Mesenchymal stem cell (in vitro differentiated cells and primary cell): ENCODE data around the gene STEAP1B.

Experiments
- DNase-seq: peaks from one replicate; pipeline ENCODE4 v3.0.0-alpha.2; 2013
- H2AFZ ChIP-seq: one replicate; pipeline ENCODE4 v1.6.1; 2013; ENCODE audit warnings: low read depth, mild to moderate bottlenecking, control low read depth, inconsistent platforms, low read length, moderate library complexity
- H2AK5ac ChIP-seq: 2 replicates; pipeline ENCODE4 v1.6.1; 2013; ENCODE audit warnings: low read length, moderate library complexity, mild to moderate bottlenecking, inconsistent platforms; ENCODE audit not compliant: severe bottlenecking
- H2BK120ac ChIP-seq: one replicate; pipeline ENCODE4 v1.6.1; 2013; ENCODE audit warnings: low read depth, mild to moderate bottlenecking, inconsistent platforms, low read length, moderate library complexity
- H2BK12ac ChIP-seq, 2 experiments: one replicate each; pipeline ENCODE4 v1.6.1; 2013; ENCODE audit warnings: inconsistent platforms in 2 of 2, low read length in 2 of 2, mild to moderate bottlenecking in 2 of 2, moderate library complexity in 2 of 2, control low read depth in 1 of 2
- H2BK15ac ChIP-seq: one replicate; pipeline ENCODE4 v1.6.1; 2013; ENCODE audit warnings: mild to moderate bottlenecking, low read depth, inconsistent platforms; ENCODE audit not compliant: poor library complexity, severe bottlenecking
- H2BK5ac ChIP-seq: 2 replicates; pipeline ENCODE4 v1.6.1; 2013; ENCODE audit warnings: low read depth, mild to moderate bottlenecking, low read length, control low read depth, inconsistent platforms; ENCODE audit not compliant: poor library complexity, severe bottlenecking
- H3K14ac ChIP-seq, 2 experiments: one replicate each; pipeline ENCODE4 v1.6.1; 2013; ENCODE audit warnings: inconsistent platforms in 2 of 2, low read length in 2 of 2, control low read depth in 1 of 2, mild to moderate bottlenecking in 1 of 2, moderate library complexity in 1 of 2
- H3K18ac ChIP-seq, 2 experiments: one replicate each; pipeline ENCODE4 v1.6.1; 2013; ENCODE audit warnings: inconsistent platforms in 2 of 2, low read length in 2 of 2, control low read depth in 1 of 2, low read depth in 1 of 2, mild to moderate bottlenecking in 1 of 2
- H3K23ac ChIP-seq, 2 experiments: one replicate each; pipeline ENCODE4 v1.6.1; 2013; ENCODE audit warnings: inconsistent platforms in 2 of 2, low read length in 2 of 2, mild to moderate bottlenecking in 2 of 2, moderate library complexity in 2 of 2, control low read depth in 1 of 2
- H3K27ac ChIP-seq: 2 replicates; pipeline ENCODE4 v1.5.1; 2013; ENCODE audit warnings: mild to moderate bottlenecking, moderate library complexity, low read length, control low read depth, inconsistent platforms; ENCODE audit not compliant: poor library complexity, severe bottlenecking
- H3K27me3 ChIP-seq, 2 experiments: 2 replicates each; pipeline versions ENCODE4 v1.6.1 to v1.7.0; 2013; ENCODE audit warnings: low read length in 2 of 2, mild to moderate bottlenecking in 2 of 2, moderate library complexity in 2 of 2, control low read depth in 1 of 2, inconsistent platforms in 1 of 2; ENCODE audit not compliant: control insufficient read depth in 1 of 2, insufficient read depth in 1 of 2
- H3K36me3 ChIP-seq, 2 experiments: 2 replicates each; pipeline versions ENCODE4 v1.6.1 to v1.7.0; 2013; ENCODE audit warnings: low read length in 2 of 2, control low read depth in 1 of 2, inconsistent platforms in 1 of 2, low read depth in 1 of 2, mild to moderate bottlenecking in 1 of 2; ENCODE audit not compliant: insufficient read depth in 2 of 2, control insufficient read depth in 1 of 2
- H3K4ac ChIP-seq, 2 experiments: one replicate each; pipeline ENCODE4 v1.6.1; 2013; ENCODE audit warnings: inconsistent platforms in 2 of 2, low read length in 2 of 2, mild to moderate bottlenecking in 2 of 2, moderate library complexity in 2 of 2, control low read depth in 1 of 2, low read depth in 1 of 2
- H3K4me1 ChIP-seq: 2 replicates; pipeline ENCODE4 v1.6.1; 2013; ENCODE audit warnings: low read depth, low read length, control low read depth; ENCODE audit not compliant: control insufficient read depth, insufficient read depth
- H3K4me2 ChIP-seq: 2 replicates; pipeline ENCODE4 v1.6.1; 2013; ENCODE audit warnings: low read length, mild to moderate bottlenecking, inconsistent platforms; ENCODE audit not compliant: poor library complexity, severe bottlenecking
- H3K4me3 ChIP-seq, 2 experiments: 2 replicates each; pipeline versions ENCODE4 v1.5.1 to v1.7.0; 2013; ENCODE audit warnings: low read length in 2 of 2, mild to moderate bottlenecking in 2 of 2, control low read depth in 1 of 2, low read depth in 1 of 2; ENCODE audit not compliant: insufficient read depth in 1 of 2
- H3K79me1 ChIP-seq: replicated peaks from 2 replicates; pipeline ENCODE4 v1.6.1; 2013; ENCODE audit warnings: mild to moderate bottlenecking, control low read depth, low read length, inconsistent platforms; ENCODE audit not compliant: poor library complexity, severe bottlenecking
- H3K9ac ChIP-seq: 2 replicates; pipeline ENCODE4 v1.7.0; 2013; ENCODE audit warnings: mild to moderate bottlenecking, low read length, moderate library complexity
- H3K9me3 ChIP-seq: 2 replicates; pipeline ENCODE4 v1.7.0; 2013; ENCODE audit warnings: mild to moderate bottlenecking, low read length; ENCODE audit not compliant: control insufficient read depth
- H4K8ac ChIP-seq: one replicate; pipeline ENCODE4 v1.6.1; 2013; ENCODE audit warnings: inconsistent platforms, mild to moderate bottlenecking, low read length, moderate library complexity
- H4K91ac ChIP-seq: one replicate; pipeline ENCODE4 v1.6.1; 2013; ENCODE audit warnings: mild to moderate bottlenecking, low read length, inconsistent platforms
- WGBS: methylation state at CpG from one replicate; pipeline ENCODE4 v1.1.7; 2013; ENCODE audit warnings: mixed read lengths; 5-methylcytosine and 5-hydroxymethylcytosine counted together

STEAP1B gene

GRCh38 chr7:22427855-22428254, 72.1 kb downstream of the STEAP1B start:
- Histone ChIP-seq H3K4me1 (peaks cover 1% of the 10 kb centered on the region), H3K9ac (no peak overlapping the region), H4K91ac (no peak overlapping the region), H3K14ac (no peak overlapping the region), H3K27me3 (no peaks in the 10 kb centered on the region), H2BK15ac (no peak overlapping the region), H3K23ac (no peak overlapping the region), H2BK5ac (no peak overlapping the region), H3K36me3 (no peaks in the 10 kb centered on the region), H3K79me1 (no peaks in the 10 kb centered on the region), H4K8ac (no peak overlapping the region), H2BK120ac (no peak overlapping the region), H3K9me3 (no peaks in the 10 kb centered on the region), H2AK5ac (no peak overlapping the region), H3K4me3 (no peak overlapping the region), H3K27ac (no peak overlapping the region), H3K18ac (no peak overlapping the region), H3K4me2 (no peak overlapping the region), H3K4ac (no peak overlapping the region), H2AFZ (no peak overlapping the region), H2BK12ac (no peak overlapping the region)
- 94% methylated on average over 2 of the region's 2 CpGs for WGBS
- DNase-seq = no peak

- Histone ChIP-seq H4K8ac (no peak overlapping the region), H2AK5ac (no peak overlapping the region), H2AFZ (no peak overlapping the region), H3K4me1 (no peaks in the 10 kb centered on the region), H3K4ac (no peak overlapping the region), H3K9ac (no peak overlapping the region), H2BK12ac (no peak overlapping the region), H2BK5ac (no peak overlapping the region), H3K4me3 (no peak overlapping the region), H3K4me2 (no peak overlapping the region), H3K27me3 (no peaks in the 10 kb centered on the region), H3K36me3 (no peaks in the 10 kb centered on the region), H3K23ac (no peak overlapping the region), H3K27ac (no peak overlapping the region), H3K14ac (no peak overlapping the region), H3K79me1 (no peaks in the 10 kb centered on the region), H2BK15ac (no peak overlapping the region), H4K91ac (no peak overlapping the region), H3K9me3 (no peaks in the 10 kb centered on the region), H3K18ac (no peak overlapping the region), H2BK120ac (no peak overlapping the region)
- DNase-seq = no peak
- WGBS = 81% methylated on average over 3 of the region's 3 CpGs
Observed at GRCh38 chr7:22427104-22427503, 72.9 kb downstream of the STEAP1B start.

GRCh38 chr7:22426463-22427094, 73.4 kb downstream of the STEAP1B start:
- Histone ChIP-seq H2AK5ac (no peak overlapping the region), H3K14ac (no peak overlapping the region), H3K4me3 (no peak overlapping the region), H4K8ac (no peak overlapping the region), H3K4me1 (no peaks in the 10 kb centered on the region), H3K9ac (no peak overlapping the region), H3K23ac (no peak overlapping the region), H3K4ac (no peak overlapping the region), H3K79me1 (no peaks in the 10 kb centered on the region), H3K9me3 (no peaks in the 10 kb centered on the region), H4K91ac (no peak overlapping the region), H2BK12ac (no peak overlapping the region), H3K27ac (no peak overlapping the region), H3K27me3 (no peaks in the 10 kb centered on the region), H2AFZ (no peak overlapping the region), H2BK120ac (no peak overlapping the region), H3K4me2 (no peak overlapping the region), H3K36me3 (no peaks in the 10 kb centered on the region), H3K18ac (no peak overlapping the region), H2BK5ac (no peak overlapping the region), H2BK15ac (no peak overlapping the region)
- no peak for DNase-seq
- WGBS = 94% methylated on average over 3 of the region's 4 CpGs

- Histone ChIP-seq H3K4ac (no peak overlapping the region), H3K79me1 (no peaks in the 10 kb centered on the region), H2BK120ac (no peak overlapping the region), H2BK15ac (no peak overlapping the region), H4K91ac (no peak overlapping the region), H2AK5ac (no peak overlapping the region), H3K18ac (no peak overlapping the region), H4K8ac (no peak overlapping the region), H2BK12ac (no peak overlapping the region), H3K9ac (no peak overlapping the region), H2BK5ac (no peak overlapping the region), H3K27me3 (no peaks in the 10 kb centered on the region), H3K23ac (no peak overlapping the region), H3K4me3 (no peak overlapping the region), H3K27ac (no peak overlapping the region), H3K36me3 (no peaks in the 10 kb centered on the region), H3K4me2 (no peak overlapping the region), H3K4me1 (no peaks in the 10 kb centered on the region), H2AFZ (no peak overlapping the region), H3K9me3 (no peaks in the 10 kb centered on the region), H3K14ac (no peak overlapping the region)
- whole genome bisulfite sequencing = 96% methylated on average over 1 of the region's 1 CpG
- no peak for DNase-seq
Observed at GRCh38 chr7:22425361-22425760, 74.6 kb downstream of the STEAP1B start.
